Inflammatory macrophage (primary cell): ENCODE measurements around the gene MSH3.
"Not testable (repeated sequence)": the region's sequence is repeated elsewhere in the genome, so short reads cannot be mapped to it uniquely, and the experiment has no call there.

Experiments
- DNase-seq, 2 donors: peaks; one replicate each; pipeline ENCODE4 v3.0.0-alpha.2; 2020 to 2022

Gene MSH3

GRCh38 chr5:80799041-80799440 lies 144.6 kb downstream of the MSH3 start:
- DNase-seq, result no peak

DNA sequence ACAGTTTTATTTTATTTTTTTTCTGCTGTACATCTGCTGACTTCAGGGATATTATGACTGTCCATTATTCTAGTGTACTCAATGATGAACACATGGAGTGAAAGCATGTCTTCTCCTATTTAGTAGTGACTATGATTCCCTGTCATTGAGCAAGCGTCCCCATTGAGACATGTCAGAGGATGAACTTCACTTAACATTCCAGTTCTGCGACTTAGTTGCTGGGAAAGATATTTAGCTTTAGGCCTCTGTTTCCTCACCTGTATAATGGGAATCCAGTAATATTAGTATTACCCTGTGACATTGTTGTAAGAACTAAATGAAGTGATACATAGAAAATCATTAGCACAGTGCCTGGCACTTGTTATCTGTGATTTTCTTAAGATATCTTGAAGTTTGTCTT lies 145.1 kb downstream of the MSH3 start:
- DNase-seq, result no peak

- DNase-seq, result no peak
These were observed 149.9 kb downstream of the MSH3 start for GRCh38 chr5:80804332-80804731.

GRCh38 chr5:80805038-80805437 lies 150.6 kb downstream of the MSH3 start:
- no peak for DNase-seq

GRCh38 chr5:80806929-80807328 lies 152.5 kb downstream of the MSH3 start:
- DNase-seq, result no peak

DNA sequence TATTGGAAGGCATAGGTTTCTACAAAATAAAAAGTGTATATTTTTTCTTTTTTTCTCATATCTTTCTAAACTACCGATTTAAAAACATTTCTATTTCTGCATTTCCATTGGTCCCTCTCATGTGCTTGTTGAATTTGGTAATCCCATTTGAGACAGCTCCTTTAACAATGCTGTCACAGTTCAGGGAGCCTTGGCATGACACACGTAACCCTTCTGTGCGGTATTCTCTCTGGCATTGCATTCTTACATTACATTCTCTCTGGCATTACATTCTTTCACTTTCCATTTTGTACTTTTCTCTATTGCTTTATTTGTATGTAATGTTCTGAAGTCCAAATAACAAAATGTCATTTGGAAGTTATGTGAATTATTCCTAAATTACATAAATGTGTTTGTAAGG lies 155.0 kb downstream of the MSH3 start:
- no peak for DNase-seq

DNA sequence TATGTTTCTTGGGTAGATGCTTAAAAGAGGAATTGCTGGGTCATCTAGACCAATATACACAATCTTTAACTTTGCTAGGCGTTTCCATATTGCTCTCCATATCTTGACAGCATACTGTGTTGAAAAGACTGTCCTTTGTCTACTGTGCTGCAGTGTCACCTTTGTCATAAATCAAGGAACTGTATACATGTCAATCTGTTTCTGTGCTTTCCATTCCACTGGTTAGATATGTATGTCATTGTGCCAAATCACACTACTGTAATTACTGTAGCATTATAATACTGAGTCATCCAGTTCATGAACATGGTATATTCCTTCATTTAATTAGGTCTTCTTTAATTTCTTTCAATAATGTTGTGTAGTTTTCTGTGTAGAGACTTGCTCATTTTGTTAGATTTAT lies 156.0 kb downstream of the MSH3 start:
- no peak for DNase-seq

- no peak for DNase-seq
These were observed 162.1 kb downstream of the MSH3 start for GRCh38 chr5:80816590-80816989.

DNA sequence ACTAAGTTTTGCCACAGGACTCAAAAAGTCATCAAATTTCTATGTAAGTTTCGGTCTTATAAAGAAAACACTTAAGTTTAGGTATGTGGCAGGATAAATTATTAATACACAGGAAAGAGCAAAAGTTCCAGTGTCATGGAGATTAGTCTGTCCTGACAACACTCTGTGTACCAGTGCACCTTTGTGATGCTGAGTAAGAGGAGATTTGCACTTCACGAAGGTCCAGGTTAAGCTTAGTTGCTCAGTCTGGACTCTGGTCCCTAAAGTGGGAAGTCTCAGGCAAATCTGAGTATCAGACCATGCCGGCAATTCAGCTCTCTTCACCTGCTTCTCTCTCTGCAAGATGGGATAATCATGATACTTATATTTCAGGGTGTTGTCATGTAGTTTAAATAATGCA lies 166.2 kb downstream of the MSH3 start:
- DNase-seq, result no peak

- DNase-seq, result no peak
These were observed 168.2 kb downstream of the MSH3 start for GRCh38 chr5:80822640-80823039.

DNA sequence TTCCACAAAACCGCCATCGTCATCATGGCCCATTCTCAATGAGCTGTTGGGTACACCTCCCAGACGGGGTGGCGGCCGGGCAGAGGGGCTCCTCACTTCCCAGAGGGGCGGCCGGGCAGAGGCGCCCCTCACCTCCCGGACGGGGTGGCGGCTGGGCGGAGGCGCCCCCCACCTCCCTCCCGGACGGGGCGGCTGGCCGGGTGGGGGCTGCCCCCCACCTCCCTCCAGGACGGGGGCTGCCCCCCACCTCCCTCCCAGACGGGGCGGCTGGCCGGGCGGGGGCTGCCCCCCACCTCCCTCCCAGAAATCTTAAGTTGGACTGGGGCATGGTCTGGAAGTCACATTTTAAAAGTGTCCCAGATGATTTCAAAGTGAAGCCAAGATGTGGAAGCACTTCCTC lies 169.7 kb downstream of the MSH3 start:
- not testable (repeated sequence) for DNase-seq

DNA sequence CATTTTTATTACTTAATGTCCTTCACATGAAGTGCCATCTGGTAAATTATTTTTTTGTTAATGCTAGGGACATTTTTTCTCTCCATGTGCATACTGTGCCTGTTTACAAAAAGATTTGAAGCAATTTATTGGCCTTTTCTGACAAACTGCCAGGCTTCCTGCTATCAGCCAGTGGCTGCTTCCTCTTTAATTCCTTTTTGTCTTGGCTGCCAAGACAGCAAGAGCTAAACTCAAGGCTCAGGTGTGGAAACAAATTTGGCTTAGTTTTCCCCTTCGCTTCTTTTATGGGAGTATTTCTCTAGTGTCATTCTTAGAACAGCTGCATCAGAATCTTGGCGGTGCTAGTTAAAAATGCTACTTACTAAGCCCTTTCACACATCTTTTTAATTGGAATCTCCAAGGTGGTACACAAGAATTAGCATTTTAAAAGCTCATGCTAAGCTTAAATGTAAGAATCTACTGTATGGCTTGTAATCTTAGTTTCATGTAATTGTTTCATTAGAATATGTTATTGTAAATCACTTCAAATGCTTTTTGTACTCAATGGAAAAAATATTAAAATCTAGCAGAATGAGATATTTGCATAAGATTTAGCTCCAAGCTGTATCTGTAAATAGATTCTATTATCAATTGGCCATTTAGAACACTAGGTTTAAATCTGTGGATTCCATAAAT lies 171.5 kb downstream of the MSH3 start:
- DNase-seq, result no peak

DNA sequence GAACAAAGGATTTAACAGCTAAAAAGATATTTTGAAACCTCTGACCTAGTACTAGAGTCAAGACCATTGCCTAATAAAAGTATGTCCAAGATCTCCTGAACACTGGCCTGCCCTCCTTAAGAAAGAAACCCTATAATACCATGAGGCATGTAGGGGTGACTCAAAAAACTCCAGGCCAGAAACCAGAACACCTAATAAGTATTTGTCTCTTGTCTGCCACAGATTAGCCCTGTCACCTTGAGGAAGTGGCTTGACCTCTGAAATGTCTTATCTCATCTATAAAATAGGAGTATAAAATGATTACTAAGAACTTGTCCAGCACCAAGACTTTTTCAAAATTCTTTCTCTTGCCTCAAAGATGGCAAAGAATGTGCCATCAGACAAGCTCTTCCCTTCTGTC lies 180.3 kb downstream of the MSH3 start:
- no peak for DNase-seq

- no peak for DNase-seq
These were observed 180.7 kb downstream of the MSH3 start for GRCh38 chr5:80835128-80835527.

GRCh38 chr5:80837679-80838078 lies 183.2 kb downstream of the MSH3 start:
- DNase-seq, result no peak

DNA sequence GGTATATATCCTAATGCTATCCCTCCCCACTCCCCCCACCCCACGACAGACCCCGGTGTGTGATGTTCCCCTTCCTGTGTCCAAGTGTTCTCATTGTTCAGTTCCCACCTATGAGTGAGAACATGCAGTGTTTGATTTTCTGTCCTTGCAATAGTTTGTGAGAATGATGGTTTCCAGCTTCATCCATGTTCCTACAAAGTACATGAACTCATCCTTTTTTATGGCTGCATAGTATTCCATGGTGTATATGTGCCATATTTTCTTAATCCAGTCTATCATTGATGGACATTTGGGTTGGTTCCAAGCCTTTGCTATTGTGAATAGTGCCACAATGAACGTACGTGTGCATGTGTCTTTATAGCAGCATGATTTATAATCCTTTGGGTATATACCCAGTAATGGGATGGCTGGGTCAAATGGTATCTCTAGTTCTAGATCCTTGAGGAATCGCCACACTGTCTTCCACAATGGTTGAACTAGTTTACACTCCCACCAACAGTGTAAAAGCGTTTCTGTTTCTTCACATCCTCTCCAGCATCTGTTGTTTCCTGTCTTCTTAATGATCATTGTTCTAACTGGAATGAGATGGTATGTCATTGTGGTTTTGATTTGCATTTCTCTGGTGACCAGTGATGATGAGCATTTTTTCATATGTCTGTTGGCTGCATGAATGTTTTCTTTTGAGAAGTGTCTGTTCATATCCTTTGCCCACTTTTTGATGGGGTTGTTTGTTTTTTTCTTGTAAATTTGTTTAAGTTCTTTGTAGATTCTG lies 186.8 kb downstream of the MSH3 start:
- DNase-seq, result not testable (repeated sequence)

GRCh38 chr5:80846422-80846821 lies 192.0 kb downstream of the MSH3 start:
- DNase-seq, result not testable (repeated sequence)

GRCh38 chr5:80850168-80850567 lies 195.7 kb downstream of the MSH3 start:
- not testable (repeated sequence) for DNase-seq

GRCh38 chr5:80852331-80853245 lies 198.1 kb downstream of the MSH3 start:
- DNase-seq, result no peak

DNA sequence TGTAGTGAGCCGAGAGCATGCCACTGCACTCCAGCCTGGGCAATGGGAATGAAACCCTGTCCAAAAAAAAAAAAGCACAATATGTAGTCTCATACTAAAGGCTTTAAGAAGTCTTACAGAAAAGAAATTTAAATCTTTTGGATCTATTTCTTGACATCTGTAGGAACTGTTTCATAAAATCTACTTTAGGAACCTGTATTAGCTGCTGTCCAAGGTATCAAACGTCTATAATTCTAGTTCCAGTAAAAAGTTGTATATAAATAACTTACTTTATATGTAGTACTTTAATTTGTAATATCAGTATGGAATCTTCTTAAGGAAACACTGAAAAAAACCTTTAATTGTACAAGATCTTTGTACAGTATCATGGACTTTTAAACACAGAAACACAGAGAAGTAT lies 199.0 kb downstream of the MSH3 start:
- no peak for DNase-seq

DNA sequence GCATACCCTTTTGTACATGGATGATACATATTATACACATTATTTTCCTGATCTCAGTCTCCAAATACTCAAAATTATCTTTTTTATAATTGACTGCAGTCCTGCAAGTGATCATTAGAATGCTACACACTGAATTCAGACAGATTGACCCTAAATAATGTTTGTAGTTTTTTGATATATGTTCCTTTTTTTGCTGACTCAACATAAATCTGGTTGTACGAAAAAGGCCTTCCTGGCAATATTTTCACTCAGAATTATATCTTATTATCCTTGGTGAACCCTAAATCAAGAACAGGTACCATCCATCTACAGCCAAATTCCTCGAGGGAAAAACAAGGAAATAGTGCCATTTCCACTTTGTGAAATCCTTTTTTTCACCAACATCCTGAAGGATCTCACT lies 200.1 kb downstream of the MSH3 start:
- DNase-seq, result no peak

- no peak for DNase-seq
These were observed 206.6 kb downstream of the MSH3 start for GRCh38 chr5:80860924-80861613.

GRCh38 chr5:80863708-80864107 lies 209.3 kb downstream of the MSH3 start:
- DNase-seq, result no peak
